HepG2 (cell line): ENCODE measurements around the gene CYP2U1. TPM values are rescaled to one million over a fixed set of nuclear protein-coding genes. Genes with fewer than 3 reads are reported as not detected.
"Not testable (repeated sequence)": the region's sequence is repeated elsewhere in the genome, so short reads cannot be mapped to it uniquely, and the experiment has no call there.

Experiments
- ATAC-seq: fragments of 200-7000 bp; cut with Tn5 transposase; 3 replicates; pipeline ENCODE4 v1.9.1; 2020; ENCODE audit warnings: mild to moderate bottlenecking, moderate library complexity
- BruUV-seq: library from RNA; stranded (reverse); fragments of 400-500 nt; replicated peaks from 2 replicates; lab custom pipeline; 2021; lab: Mats Ljungman, UMichigan
- CTCF ChIA-PET: fragments of 300-600 bp; formaldehyde crosslinking; extraction: SDS; loops from one replicate; lab custom pipeline; 2021; ENCODE audit warnings: low total read pairs, inconsistent platforms, low intra/inter-chr PET ratio; lab: Yijun Ruan, JAX
- POLR2A ChIA-PET: fragments of 350-600 bp; sonication (Branson Sonifier 250); formaldehyde crosslinking; loops from one replicate; lab custom pipeline; 2020; ENCODE audit warnings: antibody characterized with exemption, inconsistent platforms; lab: Yijun Ruan, JAX
- DNase-seq: peaks from one replicate; pipeline ENCODE4 v3.0.0-alpha.2; 2015; ENCODE audit warnings: low spot score
- FAIRE-seq: peaks from 3 replicates; lab custom pipeline; 2011; peaks lifted over from hg19 to GRCh38; lab: Jason Lieb, UNC
- H2AFZ ChIP-seq: one replicate; pipeline ENCODE4 v1.6.1; 2011; ENCODE audit warnings: low read length, inconsistent platforms
- H3K27ac ChIP-seq: fragments of 300-600 bp; 3 replicates; pipeline ENCODE4 v1.8.0; 2011; ENCODE audit warnings: mixed run types, mild to moderate bottlenecking, mixed read lengths, low read length, inconsistent platforms; ENCODE audit not compliant: insufficient read depth; ENCODE audit errors: extremely low read length
- H3K27me3 ChIP-seq, 2 experiments: fragments of 200-600 bp in 1 of 2; 2 replicates in 1 of 2; 3 replicates in 1 of 2; pipeline versions ENCODE4 v1.6.0 to v1.8.0; 2011; ENCODE audit warnings: low read length in 2 of 2, mild to moderate bottlenecking in 2 of 2, moderate library complexity in 2 of 2, inconsistent platforms in 1 of 2; ENCODE audit not compliant: insufficient read depth in 2 of 2, control insufficient read depth in 1 of 2
- H3K36me3 ChIP-seq, 2 experiments: fragments of 200-600 bp in 1 of 2; replicated peaks in 1 of 2; 2 replicates in 1 of 2; 3 replicates in 1 of 2; pipeline versions ENCODE4 v1.5.1 to v1.8.0; 2011; ENCODE audit warnings: low read length in 2 of 2, inconsistent platforms in 1 of 2; ENCODE audit not compliant: insufficient read depth in 2 of 2, control insufficient read depth in 1 of 2
- H3K4me1 ChIP-seq: 2 replicates; pipeline ENCODE4 v1.5.1; 2012; ENCODE audit warnings: low read length, inconsistent platforms; ENCODE audit not compliant: insufficient read depth
- H3K4me2 ChIP-seq: 2 replicates; pipeline ENCODE4 v1.6.0; 2011; ENCODE audit warnings: low read depth, low read length, inconsistent platforms
- H3K4me3 ChIP-seq, 3 experiments: fragments of 200-600 bp in 1 of 3; sonication (generic), shearing (Covaris generic) in 1 of 3; replicated peaks in 1 of 3; 2 replicates each; pipeline ENCODE4 v1.5.1; 2011 to 2016; ENCODE audit warnings: low read length in 3 of 3, inconsistent platforms in 2 of 3, low read depth in 2 of 3, mild to moderate bottlenecking in 2 of 3, control low read depth in 1 of 3, mixed read lengths in 1 of 3; ENCODE audit not compliant: insufficient read depth in 1 of 3
- H3K79me2 ChIP-seq: one replicate; pipeline ENCODE4 v1.6.1; 2011; ENCODE audit warnings: low read length, inconsistent platforms; ENCODE audit not compliant: insufficient read depth
- H3K9ac ChIP-seq: 2 replicates; pipeline ENCODE4 v1.6.0; 2011; ENCODE audit warnings: mild to moderate bottlenecking, low read depth, low read length, inconsistent platforms; ENCODE audit not compliant: insufficient read depth
- H3K9me3 ChIP-seq: 2 replicates; pipeline ENCODE4 v1.5.1; 2012; ENCODE audit warnings: mild to moderate bottlenecking, low read length
- H4K20me1 ChIP-seq: 2 replicates; pipeline ENCODE4 v1.6.0; 2011; ENCODE audit warnings: inconsistent platforms, mild to moderate bottlenecking, low read length, moderate library complexity; ENCODE audit not compliant: insufficient read depth
- DR1 ChIP-seq: sonication (generic); formaldehyde crosslinking; IDR thresholded peaks from 2 replicates; pipeline ENCODE4 v1.8.0; 2021; ENCODE audit warnings: mild to moderate bottlenecking, missing genetic modification reagents, inconsistent platforms
- EP300 ChIP-seq, 3 experiments: sonication (generic) in 1 of 3; formaldehyde crosslinking in 1 of 3; IDR thresholded peaks; 2 replicates each; pipeline versions ENCODE4 v1.5.1 to v1.6.1; 2011 to 2020; ENCODE audit warnings: low read depth in 2 of 3, low read length in 2 of 3, borderline replicate concordance in 1 of 3, improper control_type of control experiment in 1 of 3, mild to moderate bottlenecking in 1 of 3, missing genetic modification reagents in 1 of 3, moderate library complexity in 1 of 3
- NFRKB ChIP-seq: fragments of 450-650 bp; IDR thresholded peaks from 2 replicates; pipeline ENCODE4 v1.6.1; 2017
- RFXANK ChIP-seq: IDR thresholded peaks from 2 replicates; pipeline ENCODE4 v1.6.1; 2016
- SNAPC2 ChIP-seq: sonication (generic); formaldehyde crosslinking; IDR thresholded peaks from 2 replicates; pipeline ENCODE4 v1.8.1; 2022; ENCODE audit warnings: mild to moderate bottlenecking, missing genetic modification reagents
- ZNF7 ChIP-seq: IDR thresholded peaks from 2 replicates; pipeline ENCODE4 v1.6.1; 2016; ENCODE audit warnings: missing biosample characterization, missing genetic modification reagents
- WGBS: methylation state at CpG from one replicate; pipeline ENCODE4 v1.1.6; 2017; ENCODE audit warnings: low lambda C conversion rate; 5-methylcytosine and 5-hydroxymethylcytosine counted together
- in situ Hi-C: cut with HindIII; loops from 2 replicates; pipeline ENCODE4 v1.10.0; 2017; ENCODE audit warnings: low pct_unique_long_range_greater_than_20kb; ENCODE audit not compliant: extremely low pct_ligation_motif_present
- intact Hi-C: fragments of 100-400 bp; cut with micrococcal nuclease; formaldehyde crosslinking; loops from one replicate; pipeline ENCODE4 v1.10.0; 2022; ENCODE audit not compliant: unreplicated experiment
- polyA plus RNA-seq, 8 experiments: library from polyadenylated mRNA; depleted of rRNA in 3 of 8; stranded (reverse) in 7 of 8; unstranded in 1 of 8; fragments of >200 nt; fragmentation: Illumina TruSeq in 4 of 8; extraction: Trizol in 4 of 8; gene quantifications; 2 replicates each; pipeline versions ENCODE4 v1.2.1 to v1.2.3, GENCODE V29; 2011 to 2016; ENCODE audit warnings: low read depth in 4 of 8, missing spikeins in 1 of 8, mixed read lengths in 1 of 8; ENCODE audit not compliant: insufficient read depth in 1 of 8
- total RNA-seq, 5 experiments: library from RNA; depleted of rRNA; stranded (reverse); fragments of >200 nt; fragmentation: Illumina TruSeq; extraction: Trizol; gene quantifications; 2 replicates each; pipeline ENCODE4 v1.2.3, GENCODE V29; 2016; ENCODE audit warnings: low read depth in 1 of 5
- TF ChIP-seq, protein P1 (sequence below): sonication (generic); formaldehyde crosslinking; IDR thresholded peaks from 2 replicates; pipeline ENCODE4 v1.4.0; 2020; ENCODE audit warnings: missing genetic modification reagents, borderline replicate concordance

Gene CYP2U1
- total and polyA plus RNA-seq, 2 of the 13 experiments (the other 11 are each of a cell fraction or from before 2014, with no cell fraction given), result 1.4 to 3.4 TPM

- H3K4me3 ChIP-seq, CTCF ChIA-PET, H4K20me1 ChIP-seq, H3K27ac ChIP-seq, ATAC-seq, H3K4me2 ChIP-seq, H3K9ac ChIP-seq, H2AFZ ChIP-seq, H3K4me1 ChIP-seq, H3K9me3 ChIP-seq, FAIRE-seq, BruUV-seq, H3K27me3 ChIP-seq, intact Hi-C loops, in situ Hi-C loops, H3K36me3 ChIP-seq, H3K79me2 ChIP-seq, POLR2A ChIA-PET, DNase-seq: not testable (repeated sequence)
- 72% methylated on average over 3 of the region's 3 CpGs for WGBS
Observed at GRCh38 chr4:107905082-107905481, 26.3 kb upstream of the CYP2U1 start.

DNA sequence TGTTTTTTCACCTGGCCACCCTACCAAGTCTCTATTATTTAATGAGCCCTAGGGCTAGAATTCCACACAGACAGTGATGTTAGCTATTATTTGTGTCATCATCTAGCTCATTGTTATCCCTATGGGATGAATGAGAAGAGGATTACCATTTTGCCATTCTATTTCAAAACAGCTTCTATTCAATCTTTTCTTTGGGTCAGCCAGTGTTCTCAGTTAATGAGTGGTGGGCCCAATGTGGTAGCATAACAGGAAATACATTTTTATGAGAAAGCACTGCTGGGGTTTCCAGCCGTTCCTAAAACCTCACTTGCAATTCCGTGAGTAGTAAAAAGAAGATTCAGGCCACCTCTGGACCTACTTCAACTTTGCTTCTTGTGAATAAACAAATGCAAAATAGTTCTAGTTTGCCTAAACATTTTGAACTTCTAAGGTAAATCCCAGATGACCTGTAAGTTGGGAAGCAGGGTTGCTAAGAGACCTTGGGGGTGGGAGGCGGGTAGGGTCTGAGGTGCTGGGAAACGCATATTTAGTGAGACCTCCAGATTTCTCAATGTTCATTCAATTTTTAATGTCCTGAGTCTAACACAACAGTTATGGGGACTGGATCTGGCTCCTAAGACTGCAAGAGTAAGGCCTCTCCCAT is 24.8 kb upstream of the CYP2U1 start:
- Histone ChIP-seq H3K9ac (no peak overlapping the region), H3K9me3 (no peaks in the 10 kb centered on the region), H3K27me3 (no peaks in the 10 kb centered on the region), H2AFZ (no peak overlapping the region)
- intact Hi-C loops, result no loop called here
- ATAC-seq (no peak), DNase-seq (no peak), FAIRE-seq (no peak)
- in situ Hi-C loops, result no loop called here
- TF ChIP-seq RFXANK (CRISPR knock-in tag), result no peak
- no peak for TF ChIP-seq ZNF7 (CRISPR knock-in tag)
- TF ChIP-seq SNAPC2, result no peak
- TF ChIP-seq EP300 (IDR thresholded peaks at IDR 0.05; ENCODE audit: low read depth in 2 of 2, low read length in 2 of 2), result no peak
- TF ChIP-seq EP300 (CRISPR knock-in tag; IDR thresholded peaks at IDR 0.05; ENCODE audit: borderline replicate concordance), result no peak
- TF ChIP-seq DR1, result no peak
- TF ChIP-seq, protein P1, sequence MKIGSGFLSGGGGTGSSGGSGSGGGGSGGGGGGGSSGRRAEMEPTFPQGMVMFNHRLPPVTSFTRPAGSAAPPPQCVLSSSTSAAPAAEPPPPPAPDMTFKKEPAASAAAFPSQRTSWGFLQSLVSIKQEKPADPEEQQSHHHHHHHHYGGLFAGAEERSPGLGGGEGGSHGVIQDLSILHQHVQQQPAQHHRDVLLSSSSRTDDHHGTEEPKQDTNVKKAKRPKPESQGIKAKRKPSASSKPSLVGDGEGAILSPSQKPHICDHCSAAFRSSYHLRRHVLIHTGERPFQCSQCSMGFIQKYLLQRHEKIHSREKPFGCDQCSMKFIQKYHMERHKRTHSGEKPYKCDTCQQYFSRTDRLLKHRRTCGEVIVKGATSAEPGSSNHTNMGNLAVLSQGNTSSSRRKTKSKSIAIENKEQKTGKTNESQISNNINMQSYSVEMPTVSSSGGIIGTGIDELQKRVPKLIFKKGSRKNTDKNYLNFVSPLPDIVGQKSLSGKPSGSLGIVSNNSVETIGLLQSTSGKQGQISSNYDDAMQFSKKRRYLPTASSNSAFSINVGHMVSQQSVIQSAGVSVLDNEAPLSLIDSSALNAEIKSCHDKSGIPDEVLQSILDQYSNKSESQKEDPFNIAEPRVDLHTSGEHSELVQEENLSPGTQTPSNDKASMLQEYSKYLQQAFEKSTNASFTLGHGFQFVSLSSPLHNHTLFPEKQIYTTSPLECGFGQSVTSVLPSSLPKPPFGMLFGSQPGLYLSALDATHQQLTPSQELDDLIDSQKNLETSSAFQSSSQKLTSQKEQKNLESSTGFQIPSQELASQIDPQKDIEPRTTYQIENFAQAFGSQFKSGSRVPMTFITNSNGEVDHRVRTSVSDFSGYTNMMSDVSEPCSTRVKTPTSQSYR (CRISPR knock-in tag), result no peak
- no peak for TF ChIP-seq NFRKB
- TF ChIP-seq, all 625 proteins: peak for 0
- no TSS peak for BruUV-seq
- CTCF ChIA-PET, result no interaction called here
- 87% methylated on average over 4 of the region's 4 CpGs for WGBS
- Histone ChIP-seq H3K4me1 (no peaks in the 10 kb centered on the region), H3K4me2 (no peak overlapping the region), H3K79me2 (no peaks in the 10 kb centered on the region), H3K27ac (no peak overlapping the region), H3K4me3 (no peak overlapping the region), H3K36me3 (no peaks in the 10 kb centered on the region), H4K20me1 (no peaks in the 10 kb centered on the region)
- POLR2A ChIA-PET, result no interaction called here
